Aorta (tissue), 5 donors: ENCODE data around the gene NSL1. TPM values are rescaled to one million over a fixed set of nuclear protein-coding genes. Genes with fewer than 3 reads are reported as not detected.

Source experiments
- ATAC-seq: fragments of 200-7000 bp; cut with Tn5 transposase; one replicate; pipeline ENCODE4 v1.9.1; 2022; ENCODE audit warnings: moderate library complexity; ENCODE audit not compliant: low FRiP score
- DNase-seq, 2 donors: peaks; one replicate each; pipeline ENCODE4 v3.0.0-alpha.2; 2020
- H3K27ac ChIP-seq, 2 donors: one replicate each; pipeline ENCODE4 v1.5.1; 2013; ENCODE audit warnings: low read length in 2 of 2, mild to moderate bottlenecking in 2 of 2, moderate library complexity in 2 of 2, control low read depth in 1 of 2, inconsistent platforms in 1 of 2, low read depth in 1 of 2
- H3K27me3 ChIP-seq, 2 donors: one replicate each; pipeline ENCODE4 v1.6.1; 2013; ENCODE audit warnings: control low read depth in 1 of 2, low read length in 1 of 2, mild to moderate bottlenecking in 1 of 2, moderate library complexity in 1 of 2; ENCODE audit not compliant: insufficient read depth in 2 of 2, control insufficient read depth in 1 of 2
- H3K36me3 ChIP-seq, 2 donors: one replicate each; pipeline ENCODE4 v1.6.1; 2013; ENCODE audit warnings: control low read depth in 1 of 2, low read length in 1 of 2, mild to moderate bottlenecking in 1 of 2; ENCODE audit not compliant: insufficient read depth in 2 of 2, control insufficient read depth in 1 of 2
- H3K4me1 ChIP-seq, 2 donors: one replicate each; pipeline ENCODE4 v1.6.1; 2013; ENCODE audit warnings: low read length in 2 of 2, control low read depth in 1 of 2, mild to moderate bottlenecking in 1 of 2, moderate library complexity in 1 of 2; ENCODE audit not compliant: insufficient read depth in 2 of 2, control insufficient read depth in 1 of 2
- H3K4me3 ChIP-seq, 2 donors: one replicate each; pipeline ENCODE4 v1.5.1; 2013; ENCODE audit warnings: low read length in 2 of 2, control low read depth in 1 of 2, mild to moderate bottlenecking in 1 of 2
- H3K9me3 ChIP-seq: one replicate; pipeline ENCODE4 v1.6.1; 2013; ENCODE audit warnings: mild to moderate bottlenecking, low read length; ENCODE audit not compliant: control insufficient read depth
- WGBS, 2 donors: extraction: QIAGEN DNeasy Blood & Tissue Kit; methylation state at CpG; one replicate each; pipeline ENCODE4 v1.1.7; 2013; 5-methylcytosine and 5-hydroxymethylcytosine counted together
- intact Hi-C, 2 donors: fragments of 100-400 bp; cut with DNase I; formaldehyde crosslinking; loops; one replicate each; pipeline versions ENCODE4 v1.14.2 to v1.15.0; 2022
- polyA plus RNA-seq, 2 donors: library from polyadenylated mRNA; stranded (reverse); fragments of 200-250 nt; gene quantifications; one replicate each; pipeline ENCODE4 v1.2.3, GENCODE V29; 2013
- total RNA-seq, 2 donors: library from RNA; stranded (reverse); fragmentation: NEBNext Ultra II Directional; extraction: Animal tissue kit (Norgen Biotek cat#: 25700); gene quantifications; one replicate each; pipeline ENCODE4 v1.2.1, GENCODE V29; 2021
- donor health status: healthy with polysubstance abuse.
- donor health status: Bipolar disorder and iron deficiency.
- donor health status: DM: no; HTN: no; CAD: no.
- donor health status: DM: no; HTN: no; CAD: no.
- donor health status: DM: yes; HTN: yes; CAD: no.

Gene NSL1
- total and polyA plus RNA-seq, 4 donors: 17.7 to 30.5 (median 27.7) TPM

DNA sequence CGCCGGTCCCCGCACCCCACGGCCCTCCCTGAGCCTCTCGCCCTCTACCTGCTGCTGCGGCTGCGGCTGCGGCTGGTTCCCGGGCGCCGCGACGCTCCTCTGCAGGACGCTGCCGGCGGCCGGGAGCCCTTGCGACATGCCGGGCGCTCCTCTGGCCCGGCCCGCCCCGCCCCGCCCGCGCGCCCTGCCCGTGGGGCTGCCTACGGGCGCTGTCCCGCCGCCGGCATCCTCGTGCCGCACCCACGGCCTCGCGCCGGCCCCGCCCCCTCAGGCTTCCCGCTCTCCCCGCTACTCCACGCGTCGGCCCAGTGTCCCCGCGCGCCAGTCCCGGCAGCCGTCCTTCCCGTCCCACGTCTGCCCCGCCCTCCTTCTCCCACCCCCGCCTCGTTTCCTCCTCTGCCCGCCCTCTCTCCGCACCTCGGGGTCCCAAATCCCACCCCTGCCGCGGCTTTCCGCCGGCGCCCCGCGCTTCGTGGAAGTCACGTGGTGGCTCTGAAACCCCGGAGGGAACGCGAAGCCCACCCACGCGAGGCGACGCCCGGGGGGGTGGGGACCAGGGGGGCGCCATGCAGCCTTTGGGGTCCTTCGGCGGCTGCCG, 91.9 kb downstream of the NSL1 start, which contains the start of gene BATF3:
TSS of gene BATF3 (minus strand) at position 216 of the 598 bp plus-strand sequence. CDS start at position 138, 78 bp downstream.
- ATAC-seq (peak; percentile 67), DNase-seq (peak; percentile 74 to 91)
- intact Hi-C loops: loop anchor here in 1 of 2 donors (5.0 kb wide), 1 partner anchor 32 kb away; no protein-coding TSS in a partner anchor

DNA sequence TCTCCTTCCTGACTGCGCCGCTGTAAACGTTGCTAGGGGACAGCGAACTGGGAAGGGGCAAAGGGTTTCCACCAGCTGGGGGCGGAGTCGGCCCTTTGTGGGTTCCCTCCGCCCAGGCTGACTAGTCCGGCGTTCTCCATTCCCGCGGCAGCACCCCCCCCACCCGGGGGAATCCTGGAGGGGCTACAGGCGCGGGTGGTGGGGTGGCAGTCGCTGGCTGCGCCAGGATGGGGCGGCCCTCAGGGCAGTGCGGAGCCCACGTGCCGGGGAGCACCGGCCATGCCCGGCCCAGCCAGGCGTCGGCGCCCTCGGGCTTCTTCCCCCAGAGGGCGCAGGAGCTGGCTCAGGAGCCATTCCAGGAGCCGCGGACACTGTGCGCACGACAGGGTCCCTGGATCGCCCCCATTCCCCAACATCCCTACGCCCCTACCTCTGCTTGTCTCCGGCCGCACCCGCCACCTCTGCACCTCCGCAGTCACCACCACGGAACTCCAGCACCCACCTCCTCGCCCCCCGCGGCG, 92.4 kb downstream of the NSL1 start:
- Histone ChIP-seq H3K27ac (no peak overlapping the region), H3K27me3 (no peaks in the 10 kb centered on the region), H3K36me3 (no peaks in the 10 kb centered on the region), H3K4me3 (peak overlapping the region; percentile 43 to 71), H3K4me1 (no peaks in the 10 kb centered on the region), H3K9me3 (no peaks in the 10 kb centered on the region)
- WGBS, 2 donors: 2% methylated on average over 27 to 42 of the region's 42 CpGs
- intact Hi-C loops: no loop called here
- peak; percentile 63 to 86 for DNase-seq
- peak; percentile 57 for ATAC-seq

More for the DNA sequence above, 91.9 kb downstream of the NSL1 start, which contains the start of gene BATF3:
- H3K4me1 ChIP-seq: no peaks in the 10 kb centered on the region
- peak within 1 kb of the TSS; percentile 43 to 71 for H3K4me3 ChIP-seq
- no peaks in the 10 kb centered on the region for H3K9me3 ChIP-seq
- H3K27me3 ChIP-seq: no peaks in the 10 kb centered on the region
- H3K27ac ChIP-seq: peak within 1 kb of the TSS in 1 of 2 donors; percentile 23
- no peaks in the 10 kb centered on the region for H3K36me3 ChIP-seq
- WGBS, 2 donors: 1% methylated on average over 56 to 79 of the region's 79 CpGs

GRCh38 chr1:212698467-212699103, 93.0 kb downstream of the NSL1 start:
- Histone ChIP-seq H3K36me3 (no peaks in the 10 kb centered on the region), H3K4me1 (no peaks in the 10 kb centered on the region), H3K27me3 (no peaks in the 10 kb centered on the region), H3K27ac (no peak overlapping the region), H3K4me3 (no peak overlapping the region), H3K9me3 (no peaks in the 10 kb centered on the region)
- DNase-seq (no peak), ATAC-seq (no peak)
- intact Hi-C loops: no loop called here
- WGBS, 2 donors: 33 to 36% methylated on average over 12 of the region's 12 CpGs

GRCh38 chr1:212696721-212697331, 94.8 kb downstream of the NSL1 start:
- Histone ChIP-seq H3K4me3 (no peak overlapping the region), H3K9me3 (no peaks in the 10 kb centered on the region), H3K27me3 (no peaks in the 10 kb centered on the region), H3K36me3 (no peaks in the 10 kb centered on the region), H3K4me1 (no peaks in the 10 kb centered on the region), H3K27ac (no peak overlapping the region)
- intact Hi-C loops: no loop called here
- no peak for ATAC-seq
- no peak for DNase-seq
- 82% methylated on average over 13 of the region's 13 CpGs for WGBS, 2 donors

- no peaks in the 10 kb centered on the region for H3K4me1 ChIP-seq
- H3K27me3 ChIP-seq: no peaks in the 10 kb centered on the region
- H3K9me3 ChIP-seq: no peaks in the 10 kb centered on the region
- no peak for ATAC-seq
- intact Hi-C loops: no loop called here
- H3K4me3 ChIP-seq: no peak overlapping the region
- H3K27ac ChIP-seq: no peak overlapping the region
- DNase-seq: no peak
- WGBS, 2 donors: 91 to 93% methylated on average over 9 of the region's 9 CpGs
- no peaks in the 10 kb centered on the region for H3K36me3 ChIP-seq
These were observed 98.6 kb downstream of the NSL1 start for GRCh38 chr1:212692774-212693644.

- no peak overlapping the region for H3K27ac ChIP-seq
- WGBS, 2 donors: 70 to 79% methylated on average over 9 of the region's 9 CpGs
- intact Hi-C loops: no loop called here
- no peaks in the 10 kb centered on the region for H3K27me3 ChIP-seq
- H3K4me1 ChIP-seq: no peaks in the 10 kb centered on the region
- ATAC-seq: no peak
- no peaks in the 10 kb centered on the region for H3K9me3 ChIP-seq
- no peak overlapping the region for H3K4me3 ChIP-seq
- no peak for DNase-seq
- H3K36me3 ChIP-seq: no peaks in the 10 kb centered on the region
These were observed 100.0 kb downstream of the NSL1 start for GRCh38 chr1:212691561-212692071.

- Histone ChIP-seq H3K27ac (no peak overlapping the region), H3K36me3 (no peaks in the 10 kb centered on the region), H3K27me3 (no peaks in the 10 kb centered on the region), H3K4me3 (no peak overlapping the region), H3K9me3 (no peaks in the 10 kb centered on the region), H3K4me1 (no peaks in the 10 kb centered on the region)
- 86 to 92% methylated on average over 4 of the region's 4 CpGs for WGBS, 2 donors
- no peak for DNase-seq
- ATAC-seq: no peak
- intact Hi-C loops: no loop called here
These were observed 100.7 kb downstream of the NSL1 start for GRCh38 chr1:212690816-212691403.
